Right lobe of liver (tissue), 6 donors: Measurements from ENCODE around the gene BTBD19. TPM values are rescaled to one million over a fixed set of nuclear protein-coding genes. Genes with fewer than 3 reads are reported as not detected.
"Not testable (repeated sequence)": the region's sequence is repeated elsewhere in the genome, so short reads cannot be mapped to it uniquely, and the experiment has no call there.

Source experiments
- ATAC-seq, 4 donors: fragments of 200-7000 bp; cut with Tn5 transposase; one replicate each; pipeline ENCODE4 v1.9.1; 2020; ENCODE audit warnings: mild to moderate bottlenecking in 4 of 4, moderate library complexity in 4 of 4
- DNase-seq, 3 donors: peaks; one replicate each; pipeline ENCODE4 v3.0.0-alpha.2; 2020
- H3K27ac ChIP-seq, 3 donors: fragments of 200-600 bp; one replicate each; pipeline ENCODE4 v1.8.0; 2022
- H3K27me3 ChIP-seq, 2 donors: fragments of 200-600 bp; one replicate each; pipeline ENCODE4 v1.8.0; 2022
- H3K36me3 ChIP-seq, 4 donors: fragments of 200-600 bp; sonication (generic) in 1 of 4; one replicate each; pipeline versions ENCODE4 v1.5.1 to v1.8.0; 2017 to 2022; ENCODE audit warnings: control low read depth in 1 of 4
- H3K4me1 ChIP-seq, 4 donors: fragments of 200-600 bp; sonication (generic) in 1 of 4; one replicate each; pipeline versions ENCODE4 v1.5.1 to v1.8.0; 2017 to 2022; ENCODE audit warnings: control low read depth in 1 of 4
- H3K4me3 ChIP-seq, 3 donors: fragments of 200-600 bp; one replicate each; pipeline ENCODE4 v1.8.0; 2022
- H3K9me3 ChIP-seq, 4 donors: fragments of 200-600 bp; sonication (generic) in 1 of 4; one replicate each; pipeline versions ENCODE4 v1.5.1 to v1.8.0; 2017 to 2022; ENCODE audit warnings: control low read depth in 1 of 4
- CTCF ChIP-seq, 4 donors: fragments of 200-600 bp in 3 of 4; fragments of 450-650 bp in 1 of 4; IDR thresholded peaks; one replicate each; pipeline versions ENCODE4 v1.5.1 to v1.8.0; 2016 to 2022; ENCODE audit warnings: antibody characterized with exemption in 4 of 4, mild to moderate bottlenecking in 2 of 4
- POLR2A ChIP-seq: fragments of 450-650 bp; IDR thresholded peaks from one replicate; pipeline ENCODE4 v1.6.1; 2017; ENCODE audit warnings: antibody characterized with exemption, mild to moderate bottlenecking
- WGBS: methylation state at CpG from one replicate; pipeline ENCODE4 v1.1.6; 2018; ENCODE audit warnings: low coverage, low lambda C conversion rate; ENCODE audit not compliant: insufficient coverage; ENCODE audit errors: missing lambda C conversion rate; 5-methylcytosine and 5-hydroxymethylcytosine counted together
- intact Hi-C, 2 donors: fragments of 100-400 bp; cut with DNase I; formaldehyde crosslinking; loops; one replicate each; pipeline versions ENCODE4 v1.11.2 to v1.14.1; 2022
- total RNA-seq, 6 experiments: library from RNA; depleted of rRNA in 2 of 6; stranded (reverse); fragments of >200 nt in 2 of 6; fragmentation: NEBNext Ultra II Directional in 3 of 6; extraction: Animal tissue kit (Norgen Biotek cat#: 25700) in 3 of 6; gene quantifications; one replicate each; pipeline versions ENCODE4 v1.1.0 to v1.2.4, GENCODE V29; 2016 to 2023
- donor health status: DM: no; HTN: yes; CAD: no.
- donor health status: DM: no; HTN: no; CAD: no.
- donor health status: DM: no; HTN: no; CAD: no.
- donor health status: DM: no; HTN: yes; CAD: no.
- donor health status: DM: no; HTN: yes; CAD: no.

The BTBD19 gene
- total RNA-seq, 6 experiments from 2014 or later = 2.6 to 7.5 (median 5.3) TPM

GRCh38 chr1:44811234-44811633 is 2.9 kb downstream of the BTBD19 start:
- H3K4me3 ChIP-seq = no peak overlapping the region
- whole genome bisulfite sequencing = 78% methylated on average over 7 of the region's 8 CpGs
- peak overlapping the region in 1 of 3 donors; percentile 47 for H3K27ac ChIP-seq
- no peaks in the 10 kb centered on the region for H3K27me3 ChIP-seq
- TF ChIP-seq POLR2A = no peak
- intact Hi-C loops = no loop called here
- no peaks in the 10 kb centered on the region for H3K9me3 ChIP-seq
- H3K36me3 ChIP-seq = no peaks in the 10 kb centered on the region
- peaks cover 0 to 51% (median 28%) of the 10 kb centered on the region in 4 donors for H3K4me1 ChIP-seq
- peak in 1 of 3 donors; percentile 15 for DNase-seq
- ATAC-seq = no peak

- intact Hi-C loops = no loop called here
- Histone ChIP-seq H3K4me3 (peak overlapping the region; percentile 55 to 82 (median 80)), H3K36me3 (no peaks in the 10 kb centered on the region), H3K9me3 (no peaks in the 10 kb centered on the region), H3K4me1 (peaks cover 0 to 34% (median 15%) of the 10 kb centered on the region in 4 donors), H3K27ac (peak overlapping the region; percentile 71 to 80 (median 72)), H3K27me3 (no peaks in the 10 kb centered on the region)
- TF ChIP-seq POLR2A = peak; percentile 3
- TF ChIP-seq CTCF (IDR thresholded peaks at IDR 0.05) = no peak
- DNase-seq (peak in 2 of 3 donors; percentile 71 to 72), ATAC-seq (peak; percentile 13 to 55 (median 46))
- 44% methylated on average over 27 of the region's 48 CpGs for WGBS
These were observed 4.7 kb downstream of the BTBD19 start for GRCh38 chr1:44812822-44813543.

- H3K9me3 ChIP-seq, intact Hi-C loops, H3K36me3 ChIP-seq, ATAC-seq, H3K27me3 ChIP-seq, H3K27ac ChIP-seq, H3K4me3 ChIP-seq: not testable (repeated sequence)
- peaks cover 0 to 14% (median 0%) of the 10 kb centered on the region in 4 donors for H3K4me1 ChIP-seq
- DNase-seq = peak; percentile 13 to 35 (median 23)
- WGBS = 91% methylated on average over 7 of the region's 9 CpGs
These were observed 7.6 kb downstream of the BTBD19 start for GRCh38 chr1:44815926-44816325.

GRCh38 chr1:44817307-44817706 is 9.0 kb downstream of the BTBD19 start:
- DNase-seq (no peak), ATAC-seq (no peak)
- no peaks in the 10 kb centered on the region for H3K36me3 ChIP-seq
- no peak overlapping the region for H3K27ac ChIP-seq
- intact Hi-C loops = no loop called here
- H3K27me3 ChIP-seq = no peaks in the 10 kb centered on the region
- WGBS = 92% methylated on average over 2 of the region's 2 CpGs
- no peaks in the 10 kb centered on the region for H3K9me3 ChIP-seq
- H3K4me3 ChIP-seq = no peak overlapping the region
- TF ChIP-seq POLR2A (no peak), CTCF (IDR thresholded peaks at IDR 0.05) (no peak)
- peaks cover 0 to 13% (median 0%) of the 10 kb centered on the region in 4 donors for H3K4me1 ChIP-seq

GRCh38 chr1:44817771-44818495 is 9.6 kb downstream of the BTBD19 start:
- no peak overlapping the region for H3K4me3 ChIP-seq
- TF ChIP-seq CTCF (IDR thresholded peaks at IDR 0.05) (no peak), POLR2A (no peak)
- no peaks in the 10 kb centered on the region for H3K36me3 ChIP-seq
- ATAC-seq (no peak), DNase-seq (peak; percentile 8 to 28 (median 15))
- H3K27ac ChIP-seq = no peak overlapping the region
- no peaks in the 10 kb centered on the region for H3K27me3 ChIP-seq
- 99% methylated on average over 8 of the region's 11 CpGs for WGBS
- intact Hi-C loops = no loop called here
- peaks cover 0 to 10% (median 0%) of the 10 kb centered on the region in 4 donors for H3K4me1 ChIP-seq
- H3K9me3 ChIP-seq = no peaks in the 10 kb centered on the region
